AG09319 (cell line): Measurements from ENCODE around the gene PADI2.
"Not testable (repeated sequence)": the region's sequence is repeated elsewhere in the genome, so short reads cannot be mapped to it uniquely, and the experiment has no call there.

Source experiments
- DNase-seq: peaks from one replicate; pipeline ENCODE4 v3.0.0-alpha.2; 2010; ENCODE audit warnings: low read depth; ENCODE audit errors: extremely low read depth
- TF ChIP-seq, protein P1 (sequence below): IDR thresholded peaks from 2 replicates; pipeline ENCODE4 v1.5.1; 2011; ENCODE audit warnings: low read depth, mild to moderate bottlenecking, inconsistent platforms, low read length, moderate library complexity

The PADI2 gene

DNA sequence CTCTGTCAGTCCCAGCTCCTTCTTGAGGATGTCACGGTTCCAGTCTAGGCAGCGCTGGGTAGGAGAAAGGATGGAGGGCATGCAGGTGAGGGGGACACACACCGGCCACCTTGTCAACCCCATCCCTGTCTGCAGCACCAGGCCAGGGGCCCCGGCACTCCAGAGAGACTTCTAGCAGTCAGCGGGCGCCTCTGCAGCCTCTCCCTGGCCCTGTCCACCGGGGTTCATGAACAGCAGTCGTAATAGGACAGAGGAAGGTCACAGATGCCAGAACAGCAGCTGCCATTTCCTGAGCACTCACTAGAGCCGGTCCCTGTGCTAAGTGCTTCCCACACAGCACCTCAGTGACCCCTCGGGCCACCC, 49.1 kb downstream of the PADI2 start:
- TF ChIP-seq, protein P1, sequence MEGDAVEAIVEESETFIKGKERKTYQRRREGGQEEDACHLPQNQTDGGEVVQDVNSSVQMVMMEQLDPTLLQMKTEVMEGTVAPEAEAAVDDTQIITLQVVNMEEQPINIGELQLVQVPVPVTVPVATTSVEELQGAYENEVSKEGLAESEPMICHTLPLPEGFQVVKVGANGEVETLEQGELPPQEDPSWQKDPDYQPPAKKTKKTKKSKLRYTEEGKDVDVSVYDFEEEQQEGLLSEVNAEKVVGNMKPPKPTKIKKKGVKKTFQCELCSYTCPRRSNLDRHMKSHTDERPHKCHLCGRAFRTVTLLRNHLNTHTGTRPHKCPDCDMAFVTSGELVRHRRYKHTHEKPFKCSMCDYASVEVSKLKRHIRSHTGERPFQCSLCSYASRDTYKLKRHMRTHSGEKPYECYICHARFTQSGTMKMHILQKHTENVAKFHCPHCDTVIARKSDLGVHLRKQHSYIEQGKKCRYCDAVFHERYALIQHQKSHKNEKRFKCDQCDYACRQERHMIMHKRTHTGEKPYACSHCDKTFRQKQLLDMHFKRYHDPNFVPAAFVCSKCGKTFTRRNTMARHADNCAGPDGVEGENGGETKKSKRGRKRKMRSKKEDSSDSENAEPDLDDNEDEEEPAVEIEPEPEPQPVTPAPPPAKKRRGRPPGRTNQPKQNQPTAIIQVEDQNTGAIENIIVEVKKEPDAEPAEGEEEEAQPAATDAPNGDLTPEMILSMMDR, result no peak
- DNase-seq, result no peak

DNA sequence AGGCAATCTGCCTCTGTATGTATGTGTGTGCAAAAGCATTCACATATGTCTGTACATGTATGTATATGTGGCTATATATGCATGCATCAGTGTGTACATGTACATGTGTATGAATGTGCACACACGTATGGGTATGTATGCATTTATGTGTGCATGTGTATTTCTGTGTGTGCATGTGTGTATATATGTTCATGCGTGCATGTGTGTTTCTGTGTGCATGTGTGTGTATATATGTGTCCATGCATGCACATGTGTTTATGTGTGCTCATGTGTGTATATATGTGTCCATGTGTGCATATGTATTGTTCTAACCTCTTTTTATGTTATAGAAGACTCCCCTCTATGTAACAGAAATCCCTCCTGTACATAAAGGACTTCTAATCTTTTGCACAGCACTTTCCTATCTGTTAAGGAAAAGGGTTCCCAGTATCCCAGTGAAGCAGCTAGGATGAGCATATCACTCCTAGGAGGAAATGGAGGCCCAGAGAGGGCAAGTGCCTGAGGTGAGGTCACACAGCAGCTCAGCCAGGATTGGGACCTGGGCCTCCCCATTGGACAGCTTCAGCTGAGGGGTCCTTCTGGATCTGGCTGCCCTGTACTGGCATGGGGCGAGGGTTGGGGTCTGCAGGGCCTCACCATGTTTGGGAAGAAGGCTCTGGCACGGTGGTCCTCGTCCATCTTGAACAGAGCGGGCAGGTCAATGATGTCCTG, 49.6 kb downstream of the PADI2 start:
- TF ChIP-seq, protein P1, result no peak
- no peak for DNase-seq

DNA sequence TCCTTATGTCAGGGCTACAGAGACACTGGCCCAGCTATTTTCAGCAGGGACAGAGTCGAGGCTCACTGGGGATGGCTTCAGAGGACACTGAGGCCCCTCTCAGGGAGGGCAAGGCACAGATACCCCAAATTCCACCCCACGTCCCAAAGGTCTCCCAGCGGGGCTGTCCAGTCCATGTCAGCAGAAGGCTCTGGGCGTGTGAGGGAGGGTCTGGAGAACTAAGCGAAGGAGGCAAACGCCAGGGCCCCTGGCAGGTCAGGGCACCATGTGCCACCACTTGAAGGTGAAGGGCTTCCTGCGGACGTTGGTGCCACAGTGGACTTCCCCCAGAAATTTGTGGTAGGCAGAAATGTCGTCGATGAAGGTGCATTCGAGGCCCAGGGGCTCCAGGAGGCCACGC, 50.5 kb downstream of the PADI2 start:
- DNase-seq, result no peak
- TF ChIP-seq, protein P1, result no peak

DNA sequence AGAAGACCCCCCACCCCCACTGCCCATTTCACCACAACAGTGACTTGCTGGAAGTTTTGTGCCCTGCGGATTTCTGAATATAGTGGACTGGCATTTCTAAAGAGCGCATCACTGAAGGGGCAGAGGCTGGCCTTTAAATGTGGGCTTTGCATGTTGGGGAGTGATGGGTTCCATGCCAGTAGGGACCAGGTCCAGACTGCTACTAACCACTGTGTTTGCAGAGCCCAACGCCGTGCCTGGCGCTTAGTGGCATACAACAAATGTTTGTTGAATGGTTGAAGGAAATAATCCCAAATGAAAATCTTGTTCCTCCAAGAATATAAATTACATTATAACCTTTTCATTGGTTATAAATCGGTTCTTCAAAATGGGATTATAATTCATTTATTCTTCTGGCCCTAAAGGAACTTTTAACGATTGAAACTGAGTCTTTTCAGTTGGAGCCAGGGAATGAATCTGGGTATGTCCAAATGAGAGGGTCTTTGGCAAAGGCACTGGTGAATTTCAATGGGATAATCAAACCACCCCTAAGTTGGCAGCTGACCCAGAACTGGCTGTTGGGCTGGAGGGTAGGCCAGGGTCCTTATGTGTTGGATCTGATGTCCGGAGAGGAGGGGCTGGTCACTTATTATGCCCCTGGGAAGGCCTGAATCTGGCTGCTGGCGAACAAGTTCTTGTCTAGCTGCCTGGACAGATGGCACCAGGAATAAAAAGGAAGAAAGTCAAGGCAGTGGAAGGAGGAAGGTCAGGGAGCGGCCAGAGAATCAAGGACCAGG, 51.6 kb downstream of the PADI2 start:
- TF ChIP-seq, protein P1, result no peak
- no peak for DNase-seq

DNA sequence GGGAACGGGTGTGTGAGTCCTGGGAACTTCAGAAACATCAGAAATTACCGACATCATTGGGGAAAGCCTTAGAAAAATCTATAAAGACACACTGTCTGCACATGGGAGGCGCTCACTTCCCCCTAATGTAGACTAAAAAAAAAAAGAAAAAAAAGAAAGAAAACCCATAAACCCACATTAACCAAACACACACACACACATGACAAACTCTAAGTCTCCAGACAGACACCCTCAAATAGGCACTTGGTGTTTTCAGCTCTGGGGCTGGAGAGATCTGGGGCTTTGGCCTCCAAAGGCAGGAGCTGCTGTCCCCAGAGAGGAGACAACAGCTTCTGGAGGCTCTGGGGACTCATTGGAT, 52.2 kb downstream of the PADI2 start:
- TF ChIP-seq, protein P1, result no peak

DNA sequence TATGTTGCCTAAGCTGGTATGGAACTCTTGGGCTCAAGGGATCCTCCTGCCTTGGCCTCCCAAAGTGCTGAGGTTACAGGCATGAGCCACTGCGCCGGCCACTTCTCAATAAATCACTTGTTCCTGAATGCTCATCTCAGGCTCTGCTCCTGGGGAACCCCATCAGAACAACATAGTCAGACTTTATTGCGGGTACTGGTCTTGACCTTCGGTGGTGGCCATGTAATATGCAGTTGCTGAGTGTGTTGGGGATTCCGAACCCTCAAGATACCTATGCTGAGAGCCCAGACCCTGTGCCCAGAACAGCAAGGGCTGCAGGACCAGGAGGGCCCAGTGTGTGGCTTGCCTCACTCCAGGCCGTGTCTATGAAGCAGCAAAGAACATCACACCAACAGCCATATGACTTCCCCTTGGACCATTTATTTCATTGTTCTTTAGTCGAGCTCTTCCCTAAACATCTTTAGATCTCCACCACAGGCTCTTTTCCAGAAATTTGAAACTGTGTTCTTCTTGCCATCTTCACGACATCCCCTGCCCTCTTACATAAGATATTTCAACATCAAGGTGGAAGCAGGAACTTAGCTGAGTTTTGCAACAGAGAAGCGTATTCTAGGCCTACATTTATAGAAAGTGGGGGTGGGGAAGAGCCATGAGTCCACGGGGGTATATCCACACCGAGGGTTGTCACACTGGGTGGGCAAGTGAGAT, 52.7 kb downstream of the PADI2 start:
- TF ChIP-seq, protein P1, result no peak
- DNase-seq, result no peak

More for the DNA sequence above, 52.2 kb downstream of the PADI2 start:
- no peak for DNase-seq

DNA sequence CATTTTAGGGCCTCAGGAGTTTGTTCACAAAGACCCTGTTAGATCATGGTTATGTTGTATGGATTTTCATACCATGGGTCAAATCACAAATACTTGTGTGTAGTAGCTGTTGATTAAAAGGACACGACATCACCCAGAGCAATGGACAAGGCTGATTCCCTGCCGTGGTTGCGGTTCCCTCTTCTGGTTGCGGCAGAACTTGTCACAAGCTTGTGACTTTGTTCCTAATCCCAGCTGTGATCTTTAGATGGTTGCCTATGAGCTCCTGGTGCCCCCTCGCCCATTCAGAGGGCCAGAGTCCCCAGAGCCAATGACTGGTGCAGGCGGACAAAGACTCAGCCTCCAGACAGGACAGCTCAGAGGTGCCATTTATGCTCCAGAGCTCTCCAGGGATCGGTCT, 53.6 kb downstream of the PADI2 start:
- TF ChIP-seq, protein P1, result no peak
- DNase-seq, result no peak

DNA sequence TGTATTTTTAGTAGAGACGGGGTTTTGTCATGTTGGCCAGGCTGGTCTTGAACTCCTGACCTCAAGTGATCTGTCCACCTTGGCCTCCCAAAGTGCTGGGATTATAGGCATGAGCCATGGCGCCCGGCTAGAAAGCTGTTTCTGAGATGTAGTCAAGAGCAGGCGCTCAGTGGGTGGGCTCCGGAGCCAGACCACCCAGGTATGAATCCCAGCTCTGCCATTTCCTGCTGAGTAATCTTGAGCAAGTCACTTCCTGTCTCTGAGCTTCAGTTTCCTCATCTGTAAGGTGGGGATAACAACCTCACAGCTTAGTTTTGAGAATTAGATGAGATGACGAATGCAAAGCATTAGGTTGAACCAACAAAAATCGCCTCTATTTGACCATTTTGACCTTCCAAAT, 56.5 kb downstream of the PADI2 start:
- DNase-seq, result not testable (repeated sequence)
